Measurements from ENCODE around the gene RBM19. TPM values are rescaled to one million over a fixed set of nuclear protein-coding genes. Genes with fewer than 3 reads are reported as not detected.

Gene RBM19
- total and polyA plus RNA-seq, 4 donors, result 14.6 to 33.6 (median 24.4) TPM

DNA sequence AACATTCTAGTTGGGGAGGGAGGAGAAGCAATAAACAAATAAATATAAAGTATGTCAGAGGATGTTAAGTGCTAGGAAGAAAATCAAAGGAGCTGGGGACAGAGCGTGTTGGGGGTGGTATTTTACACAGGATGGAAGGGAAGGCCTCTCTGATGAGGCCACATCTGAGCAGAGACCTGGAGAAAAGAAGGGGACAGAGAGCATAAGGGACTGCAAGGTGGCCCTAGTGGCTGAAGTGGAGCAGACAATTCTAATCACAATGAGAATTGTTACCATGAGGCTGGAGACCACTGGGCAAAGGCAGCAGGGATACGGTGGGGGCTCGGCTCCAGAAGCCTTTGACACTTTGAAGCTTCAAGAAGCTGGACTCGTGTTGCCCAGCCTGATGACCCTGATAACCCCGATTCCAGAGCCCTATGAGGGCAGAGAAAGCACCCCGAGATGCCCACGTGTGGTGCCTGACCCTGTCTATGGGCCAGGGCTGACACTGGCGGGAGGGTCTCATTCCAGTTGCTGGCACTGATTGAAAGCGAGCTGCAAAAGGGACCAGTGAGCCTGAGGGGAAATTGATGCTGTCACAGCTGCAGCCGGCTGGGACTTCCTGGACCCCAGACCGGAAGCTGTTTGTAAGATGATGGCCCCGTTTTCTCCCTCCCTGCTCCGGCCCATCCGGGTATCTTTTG lies 169.1 kb downstream of the RBM19 start:
- 73% methylated on average over 13 of the region's 14 CpGs for WGBS (ENCODE audit: insufficient coverage)
- no peak overlapping the region for H3K4me3 ChIP-seq (ENCODE audit: low read depth, low read length)
- H3K27ac ChIP-seq (ENCODE audit: low read depth, low read length), result no peak overlapping the region

DNA sequence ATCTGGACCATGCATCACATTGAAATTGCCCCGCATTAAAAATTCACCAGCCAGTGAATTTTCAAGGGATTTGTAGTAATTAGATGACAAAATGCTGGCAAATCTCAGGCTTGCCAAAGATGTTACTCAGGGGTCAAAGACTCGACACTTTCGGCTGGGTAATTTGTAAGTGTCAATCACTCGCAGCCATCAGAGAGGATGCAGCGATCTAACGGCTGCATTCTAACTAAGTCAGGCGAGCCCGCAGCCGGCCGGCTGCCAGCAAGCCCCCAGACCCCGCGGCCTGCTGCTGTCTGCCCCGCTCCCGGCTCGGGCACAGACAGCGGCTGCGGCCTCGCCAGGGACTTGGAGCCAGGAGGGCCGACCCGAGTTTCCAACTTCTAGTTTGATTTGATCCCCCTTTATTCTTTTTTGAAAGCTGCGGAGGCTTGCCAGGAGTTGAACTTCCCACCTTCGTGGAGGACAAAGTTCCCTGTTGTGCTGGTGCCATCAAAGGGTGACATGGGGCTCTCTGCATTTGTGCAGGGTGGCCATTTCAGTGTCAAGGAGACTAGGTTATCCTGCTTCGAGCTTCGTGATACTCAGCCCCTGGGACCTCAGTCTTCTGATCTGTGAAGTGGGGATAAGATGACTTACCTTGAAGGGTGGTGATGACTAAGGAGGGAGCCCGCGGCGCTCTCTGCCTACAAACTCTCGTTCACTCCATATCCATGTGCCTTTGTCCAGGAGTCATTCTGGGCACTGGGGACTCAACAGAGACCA lies 169.9 kb downstream of the RBM19 start:
- peak in 1 of 6 donors; percentile 80 for DNase-seq (ENCODE audit: low read depth in 4 of 6, low spot score in 6 of 6)

More for the DNA sequence above, 169.1 kb downstream of the RBM19 start:
- Histone ChIP-seq H3K9me3 (ENCODE audit: control insufficient read depth, insufficient read depth, low read length) (no peaks in the 10 kb centered on the region), H3K27me3 (ENCODE audit: control insufficient read depth, insufficient read depth, low read length) (peaks cover 2% of the 10 kb centered on the region), H3K36me3 (ENCODE audit: control insufficient read depth, insufficient read depth, low read length) (no peaks in the 10 kb centered on the region), H3K4me1 (ENCODE audit: control insufficient read depth, insufficient read depth, low read length) (peaks cover 14% of the 10 kb centered on the region)
- no peak for DNase-seq (ENCODE audit: low read depth in 4 of 6, low spot score in 6 of 6)

DNA sequence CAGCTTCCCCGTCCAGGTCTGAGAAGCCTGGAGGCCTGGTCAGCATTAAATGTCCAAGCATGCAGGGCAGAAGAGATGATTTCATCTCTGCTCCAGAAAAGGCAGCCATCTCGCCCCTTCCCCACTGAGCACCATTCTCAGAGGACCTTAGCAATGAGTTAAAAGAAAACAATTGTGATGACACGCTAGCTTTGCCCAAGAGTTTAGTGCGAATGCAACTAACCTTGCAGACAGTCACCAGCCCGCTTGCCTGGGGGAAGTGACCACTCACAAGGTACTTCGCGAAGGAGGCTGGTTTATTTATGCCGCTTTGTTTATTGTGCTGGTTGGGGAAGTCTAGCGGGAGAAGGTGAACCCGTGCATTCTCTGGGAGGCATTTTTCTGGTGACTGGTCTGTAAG lies 170.7 kb downstream of the RBM19 start:
- peaks cover 2% of the 10 kb centered on the region for H3K27me3 ChIP-seq (ENCODE audit: control insufficient read depth, insufficient read depth, low read length)
- H3K9me3 ChIP-seq (ENCODE audit: control insufficient read depth, insufficient read depth, low read length), result no peaks in the 10 kb centered on the region
- no peak for DNase-seq (ENCODE audit: low read depth in 4 of 6, low spot score in 6 of 6)
- no peaks in the 10 kb centered on the region for H3K36me3 ChIP-seq (ENCODE audit: control insufficient read depth, insufficient read depth, low read length)
- H3K4me1 ChIP-seq (ENCODE audit: control insufficient read depth, insufficient read depth, low read length), result peaks cover 7% of the 10 kb centered on the region
- no peak overlapping the region for H3K27ac ChIP-seq (ENCODE audit: low read depth, low read length)
- 67% methylated on average over 4 of the region's 10 CpGs for WGBS (ENCODE audit: insufficient coverage)
- no peak overlapping the region for H3K4me3 ChIP-seq (ENCODE audit: low read depth, low read length)

More for the DNA sequence above, 169.9 kb downstream of the RBM19 start:
- H3K4me3 ChIP-seq (ENCODE audit: low read depth, low read length), result no peak overlapping the region
- H3K4me1 ChIP-seq (ENCODE audit: control insufficient read depth, insufficient read depth, low read length), result peaks cover 9% of the 10 kb centered on the region
- H3K27me3 ChIP-seq (ENCODE audit: control insufficient read depth, insufficient read depth, low read length), result peaks cover 2% of the 10 kb centered on the region
- no peaks in the 10 kb centered on the region for H3K9me3 ChIP-seq (ENCODE audit: control insufficient read depth, insufficient read depth, low read length)
- 18% methylated on average over 21 of the region's 28 CpGs for WGBS (ENCODE audit: insufficient coverage)
- H3K27ac ChIP-seq (ENCODE audit: low read depth, low read length), result no peak overlapping the region
- H3K36me3 ChIP-seq (ENCODE audit: control insufficient read depth, insufficient read depth, low read length), result no peaks in the 10 kb centered on the region

- Histone ChIP-seq H3K27me3 (ENCODE audit: control insufficient read depth, insufficient read depth, low read length) (peaks cover 2% of the 10 kb centered on the region), H3K4me3 (ENCODE audit: low read depth, low read length) (no peak overlapping the region), H3K36me3 (ENCODE audit: control insufficient read depth, insufficient read depth, low read length) (no peaks in the 10 kb centered on the region), H3K9me3 (ENCODE audit: control insufficient read depth, insufficient read depth, low read length) (no peaks in the 10 kb centered on the region), H3K4me1 (ENCODE audit: control insufficient read depth, insufficient read depth, low read length) (peaks cover 7% of the 10 kb centered on the region), H3K27ac (ENCODE audit: low read depth, low read length) (no peak overlapping the region)
- DNase-seq (ENCODE audit: low read depth in 4 of 6, low spot score in 6 of 6), result peak in 1 of 6 donors; percentile 24
- 14% methylated on average over 5 of the region's 17 CpGs for WGBS (ENCODE audit: insufficient coverage)
Observed at GRCh38 chr12:113794774-113795173, 171.4 kb downstream of the RBM19 start.

- no peak overlapping the region for H3K27ac ChIP-seq (ENCODE audit: low read depth, low read length)
- peak in 1 of 6 donors; percentile 84 for DNase-seq (ENCODE audit: low read depth in 4 of 6, low spot score in 6 of 6)
- H3K36me3 ChIP-seq (ENCODE audit: control insufficient read depth, insufficient read depth, low read length), result no peaks in the 10 kb centered on the region
- no peaks in the 10 kb centered on the region for H3K9me3 ChIP-seq (ENCODE audit: control insufficient read depth, insufficient read depth, low read length)
- WGBS (ENCODE audit: insufficient coverage), result 65% methylated on average over 7 of the region's 9 CpGs
- no peak overlapping the region for H3K4me3 ChIP-seq (ENCODE audit: low read depth, low read length)
- peaks cover 2% of the 10 kb centered on the region for H3K27me3 ChIP-seq (ENCODE audit: control insufficient read depth, insufficient read depth, low read length)
- peaks cover 7% of the 10 kb centered on the region for H3K4me1 ChIP-seq (ENCODE audit: control insufficient read depth, insufficient read depth, low read length)
Observed at GRCh38 chr12:113793250-113793649, 172.9 kb downstream of the RBM19 start.

DNA sequence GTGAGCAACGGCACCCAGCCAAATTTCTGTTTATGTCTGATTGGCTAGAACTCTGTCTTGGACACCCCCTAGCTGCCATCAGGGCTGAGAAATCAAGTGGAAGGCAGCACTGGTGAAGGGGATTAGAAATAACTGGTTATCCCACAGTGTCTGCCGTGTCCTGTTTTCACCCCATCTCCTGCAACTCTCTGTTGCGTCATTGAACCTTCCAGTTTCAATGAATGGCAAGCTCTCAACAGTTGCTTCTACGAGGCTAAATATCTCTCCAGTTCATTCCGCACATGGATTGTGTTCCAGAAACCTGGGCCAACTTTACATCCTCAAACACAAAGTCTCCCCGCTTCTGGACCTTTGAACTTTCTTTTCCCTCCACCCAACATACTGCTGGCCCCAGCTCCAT lies 173.7 kb downstream of the RBM19 start:
- peak in 1 of 6 donors; percentile 27 for DNase-seq (ENCODE audit: low read depth in 4 of 6, low spot score in 6 of 6)
- WGBS (ENCODE audit: insufficient coverage), result 76% methylated on average over 6 of the region's 6 CpGs

DNA sequence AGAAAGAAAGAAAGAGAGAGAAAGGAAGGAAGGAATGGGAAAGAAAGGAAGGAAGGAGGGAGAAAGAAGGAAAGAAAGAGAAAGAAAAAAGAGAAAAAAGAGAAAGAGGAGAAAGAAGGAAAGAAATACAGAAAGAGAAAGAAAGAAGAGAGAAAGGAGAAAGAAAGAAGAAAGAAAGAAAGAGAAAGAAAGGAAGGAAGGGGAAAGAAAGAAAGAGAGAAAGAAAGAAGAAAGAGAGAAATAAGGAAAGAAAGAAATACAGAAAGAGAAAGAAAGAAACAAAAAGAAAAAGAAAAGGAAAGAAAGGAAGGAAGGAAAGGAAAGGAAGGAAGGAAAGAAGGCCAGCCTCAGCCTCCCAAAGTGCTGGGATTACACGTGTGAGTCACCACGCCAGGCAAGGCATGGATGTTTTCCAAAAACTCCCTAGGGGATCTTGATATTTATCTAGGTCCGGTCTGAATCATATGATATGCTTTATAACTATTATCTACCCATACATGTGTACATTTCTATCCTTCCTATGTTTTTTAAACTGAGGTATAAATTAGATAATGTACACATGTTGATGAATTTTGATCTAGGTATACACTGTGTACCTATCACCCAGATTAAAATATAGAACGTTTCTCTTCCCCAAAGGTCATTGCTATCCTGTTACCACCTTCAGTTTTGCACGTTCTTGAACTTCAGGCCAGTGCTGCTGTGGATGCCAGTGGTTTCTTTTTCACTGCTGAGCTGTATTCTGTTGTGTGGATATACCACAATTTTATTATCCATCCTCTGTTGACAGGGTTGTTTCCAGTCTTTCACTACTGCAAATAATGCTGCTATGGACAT lies 177.9 kb downstream of the RBM19 start:
- no peaks in the 10 kb centered on the region for H3K9me3 ChIP-seq (ENCODE audit: control insufficient read depth, insufficient read depth, low read length)
- WGBS (ENCODE audit: insufficient coverage), result no CpG with 5 or more reads among the region's 5 CpGs
- no peak for DNase-seq (ENCODE audit: low read depth in 4 of 6, low spot score in 6 of 6)

More for the DNA sequence above, 173.7 kb downstream of the RBM19 start:
- Histone ChIP-seq H3K27ac (ENCODE audit: low read depth, low read length) (no peak overlapping the region), H3K36me3 (ENCODE audit: control insufficient read depth, insufficient read depth, low read length) (no peaks in the 10 kb centered on the region), H3K27me3 (ENCODE audit: control insufficient read depth, insufficient read depth, low read length) (peaks cover 2% of the 10 kb centered on the region), H3K4me3 (ENCODE audit: low read depth, low read length) (no peak overlapping the region), H3K9me3 (ENCODE audit: control insufficient read depth, insufficient read depth, low read length) (no peaks in the 10 kb centered on the region), H3K4me1 (ENCODE audit: control insufficient read depth, insufficient read depth, low read length) (peaks cover 7% of the 10 kb centered on the region)

DNA sequence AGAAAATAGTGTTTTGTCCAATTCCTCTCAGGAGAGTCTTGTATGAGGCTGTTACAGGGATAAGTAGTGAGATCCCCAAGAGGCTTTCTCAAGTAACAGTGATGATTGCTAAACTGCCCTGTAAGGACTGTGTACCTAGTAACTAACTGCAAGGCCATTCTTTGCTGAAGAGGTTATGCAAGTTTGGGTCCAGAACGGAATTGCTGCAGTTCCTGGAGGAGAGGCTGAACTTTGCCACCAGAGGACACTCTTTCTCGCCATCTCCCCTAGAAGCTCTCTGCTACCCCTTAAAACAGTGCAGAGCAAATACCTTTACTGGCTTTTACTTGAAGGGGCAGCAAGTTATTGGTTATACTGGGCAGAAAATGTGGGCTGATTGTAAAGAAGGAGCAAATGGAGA lies 180.0 kb downstream of the RBM19 start:
- Histone ChIP-seq H3K4me1 (ENCODE audit: control insufficient read depth, insufficient read depth, low read length) (peaks cover 3% of the 10 kb centered on the region), H3K27me3 (ENCODE audit: control insufficient read depth, insufficient read depth, low read length) (no peaks in the 10 kb centered on the region)
- no CpG with 5 or more reads among the region's 2 CpGs for WGBS (ENCODE audit: insufficient coverage)

More for the DNA sequence above, 177.9 kb downstream of the RBM19 start:
- Histone ChIP-seq H3K27me3 (ENCODE audit: control insufficient read depth, insufficient read depth, low read length) (no peaks in the 10 kb centered on the region), H3K27ac (ENCODE audit: low read depth, low read length) (no peak overlapping the region), H3K36me3 (ENCODE audit: control insufficient read depth, insufficient read depth, low read length) (no peaks in the 10 kb centered on the region), H3K4me3 (ENCODE audit: low read depth, low read length) (no peak overlapping the region), H3K4me1 (ENCODE audit: control insufficient read depth, insufficient read depth, low read length) (no peaks in the 10 kb centered on the region)

DNA sequence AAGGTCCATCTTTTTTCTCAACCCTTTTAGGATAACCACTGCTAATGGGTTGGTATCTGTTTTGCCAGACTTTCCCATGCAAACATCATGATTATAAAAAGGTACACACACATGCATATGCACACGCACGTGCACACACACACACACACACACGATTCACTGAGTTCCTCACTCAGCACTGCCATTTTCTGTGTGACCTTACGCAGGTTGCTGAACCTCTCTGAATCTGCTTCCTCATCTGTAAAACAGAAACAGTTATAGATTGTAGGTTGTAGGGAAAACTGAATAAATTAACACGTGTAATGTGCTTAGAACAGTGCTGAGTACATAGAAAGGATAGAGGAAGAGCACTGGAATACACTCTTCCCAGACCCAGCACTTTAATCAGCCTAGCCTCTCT lies 182.3 kb downstream of the RBM19 start:
- H3K36me3 ChIP-seq (ENCODE audit: control insufficient read depth, insufficient read depth, low read length), result no peaks in the 10 kb centered on the region
- no peaks in the 10 kb centered on the region for H3K27me3 ChIP-seq (ENCODE audit: control insufficient read depth, insufficient read depth, low read length)
- H3K4me1 ChIP-seq (ENCODE audit: control insufficient read depth, insufficient read depth, low read length), result peaks cover 3% of the 10 kb centered on the region
- no peak overlapping the region for H3K27ac ChIP-seq (ENCODE audit: low read depth, low read length)
- H3K4me3 ChIP-seq (ENCODE audit: low read depth, low read length), result no peak overlapping the region
- H3K9me3 ChIP-seq (ENCODE audit: control insufficient read depth, insufficient read depth, low read length), result no peaks in the 10 kb centered on the region
- DNase-seq (ENCODE audit: low read depth in 4 of 6, low spot score in 6 of 6), result no peak
- 90% methylated on average over 2 of the region's 5 CpGs for WGBS (ENCODE audit: insufficient coverage)

More for the DNA sequence above, 180.0 kb downstream of the RBM19 start:
- Histone ChIP-seq H3K4me3 (ENCODE audit: low read depth, low read length) (no peak overlapping the region), H3K27ac (ENCODE audit: low read depth, low read length) (no peak overlapping the region), H3K9me3 (ENCODE audit: control insufficient read depth, insufficient read depth, low read length) (no peaks in the 10 kb centered on the region), H3K36me3 (ENCODE audit: control insufficient read depth, insufficient read depth, low read length) (no peaks in the 10 kb centered on the region)
- DNase-seq (ENCODE audit: low read depth in 4 of 6, low spot score in 6 of 6), result no peak

Measured in spinal cord (tissue), 10 donors.